SU-DHL-6 (cell line): ENCODE measurements around the gene TEX13C.

Experiments
- H2AFZ ChIP-seq: fragments of 200-600 bp; sonication (generic); 2 replicates; pipeline ENCODE4 v1.6.1; 2014; ENCODE audit warnings: low read depth, mild to moderate bottlenecking, moderate library complexity, mixed read lengths, antibody characterized with exemption, low read length; ENCODE audit not compliant: severe bottlenecking
- H3F3A ChIP-seq: fragments of 200-600 bp; shearing (Covaris generic); 2 replicates; pipeline ENCODE4 v1.6.0; 2016; ENCODE audit warnings: antibody characterized with exemption, mild to moderate bottlenecking; ENCODE audit not compliant: insufficient read depth
- H3K27ac ChIP-seq: fragments of 200-600 bp; sonication (generic); 2 replicates; pipeline ENCODE4 v1.5.1; 2016; ENCODE audit warnings: low read depth, mild to moderate bottlenecking, low read length, moderate library complexity, mixed read lengths
- H3K27me3 ChIP-seq: fragments of 200-600 bp; sonication (generic), shearing (Covaris generic); 2 replicates; pipeline ENCODE4 v1.6.0; 2014; ENCODE audit warnings: mild to moderate bottlenecking, low read length
- H3K36me3 ChIP-seq: fragments of 200-600 bp; sonication (generic); 2 replicates; pipeline ENCODE4 v1.6.1; 2014; ENCODE audit warnings: mild to moderate bottlenecking, low read length, mixed read lengths
- H3K4me2 ChIP-seq: fragments of 300-600, 200-600 bp; shearing (Covaris generic), sonication (generic); 2 replicates; pipeline ENCODE4 v1.6.0; 2014; ENCODE audit warnings: low read length, low read depth, mild to moderate bottlenecking; ENCODE audit not compliant: poor library complexity, severe bottlenecking
- H3K4me3 ChIP-seq: fragments of 200-600 bp; sonication (generic); 2 replicates; pipeline ENCODE4 v1.5.1; 2014; ENCODE audit warnings: antibody characterized with exemption, low read length, mild to moderate bottlenecking, mixed read lengths; ENCODE audit not compliant: insufficient read depth, poor library complexity, severe bottlenecking
- H3K79me2 ChIP-seq: fragments of 200-600 bp; sonication (generic); 2 replicates; pipeline ENCODE4 v1.6.1; 2014; ENCODE audit warnings: mild to moderate bottlenecking, low read length, moderate library complexity; ENCODE audit not compliant: insufficient read depth
- H3K9ac ChIP-seq: fragments of 200-600 bp; sonication (generic); 2 replicates; pipeline ENCODE4 v1.7.0; 2014; ENCODE audit warnings: mild to moderate bottlenecking, low read length
- H3K9me2 ChIP-seq: fragments of 200-600 bp; sonication (generic); replicated peaks from 2 replicates; pipeline ENCODE4 v1.6.1; 2014; ENCODE audit warnings: low read length; ENCODE audit not compliant: insufficient read depth
- H3K9me3 ChIP-seq: fragments of 200-600 bp; sonication (generic); 2 replicates; pipeline ENCODE4 v1.6.1; 2014; ENCODE audit warnings: low read length, mixed read lengths; ENCODE audit not compliant: insufficient read depth
- H4K20me1 ChIP-seq: fragments of 200-600 bp; sonication (generic); 2 replicates; pipeline ENCODE4 v1.6.1; 2014; ENCODE audit warnings: low read depth, mild to moderate bottlenecking, antibody characterized with exemption, low read length, moderate library complexity, mixed read lengths
- CTCF ChIP-seq: fragments of 200-600 bp; sonication (generic); IDR thresholded peaks from one replicate; pipeline ENCODE4 v1.5.1; 2017; ENCODE audit warnings: antibody characterized with exemption, mild to moderate bottlenecking, low read length, moderate library complexity; ENCODE audit not compliant: insufficient read depth, poor library complexity, severe bottlenecking
- EZH2phosphoT487 ChIP-seq: fragments of 200-600 bp; sonication (generic), shearing (Covaris generic); conservative IDR thresholded peaks from 2 replicates; pipeline ENCODE4 v1.6.1; 2018; ENCODE audit warnings: mild to moderate bottlenecking, antibody characterized with exemption, low read length, moderate library complexity, mixed read lengths

The TEX13C gene

GRCh38 chrX:125319646-125320521 is at the start of gene TEX13C:
TEX13C (plus strand) TSS chrX:125319871; CDS start chrX:125320120, 249 bp downstream.
- H3K4me2 ChIP-seq: no peak within 1 kb of the TSS
- H3K9ac ChIP-seq: no peak within 1 kb of the TSS
- no peaks in the 10 kb centered on the region for H3K27me3 ChIP-seq
- H3K4me3 ChIP-seq: no peak within 1 kb of the TSS
- H2AFZ ChIP-seq: no peak within 1 kb of the TSS
- no peaks in the 10 kb centered on the region for H3K36me3 ChIP-seq
- H4K20me1 ChIP-seq: no peaks in the 10 kb centered on the region
- H3K9me3 ChIP-seq: no peaks in the 10 kb centered on the region
- H3K9me2 ChIP-seq: no peaks in the 10 kb centered on the region
- H3K27ac ChIP-seq: no peak within 1 kb of the TSS
- H3F3A ChIP-seq: no peaks in the 10 kb centered on the region
- no peaks in the 10 kb centered on the region for H3K79me2 ChIP-seq
- no peak for TF ChIP-seq CTCF
- no peak for TF ChIP-seq EZH2phosphoT487

GRCh38 chrX:125287282-125287681 is 32.4 kb upstream of the TEX13C start:
- H3K4me3 ChIP-seq: no peak overlapping the region
- H3K9me2 ChIP-seq: no peaks in the 10 kb centered on the region
- H3K36me3 ChIP-seq: no peaks in the 10 kb centered on the region
- no peaks in the 10 kb centered on the region for H3K27me3 ChIP-seq
- H2AFZ ChIP-seq: no peak overlapping the region
- H3K79me2 ChIP-seq: no peaks in the 10 kb centered on the region
- TF ChIP-seq CTCF: no peak
- H3K4me2 ChIP-seq: no peak overlapping the region
- H4K20me1 ChIP-seq: no peaks in the 10 kb centered on the region
- no peak overlapping the region for H3K27ac ChIP-seq
- no peak overlapping the region for H3K9ac ChIP-seq
- no peaks in the 10 kb centered on the region for H3K9me3 ChIP-seq
- no peaks in the 10 kb centered on the region for H3F3A ChIP-seq

DNA sequence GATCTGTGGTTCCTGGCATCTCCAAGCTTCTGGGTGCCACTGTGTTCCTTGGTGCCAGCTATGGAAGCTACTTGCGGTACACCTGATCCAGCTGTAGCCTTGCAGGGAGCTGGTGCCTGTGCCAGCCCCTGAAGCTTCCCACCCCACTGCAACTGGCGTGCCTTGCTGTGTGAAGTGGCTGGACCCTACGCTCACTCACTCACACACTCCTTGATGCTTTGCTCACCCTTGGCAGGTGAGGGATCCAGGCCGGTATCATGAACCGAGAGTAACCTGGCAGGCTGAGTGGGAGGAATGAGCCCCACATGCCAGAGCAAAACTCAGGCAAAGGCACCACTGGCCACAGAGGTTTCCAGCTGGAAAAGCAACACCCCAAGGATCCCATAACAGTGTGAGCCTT is 31.3 kb upstream of the TEX13C start:
- Histone ChIP-seq H3K36me3 (no peaks in the 10 kb centered on the region), H3F3A (no peaks in the 10 kb centered on the region), H4K20me1 (no peaks in the 10 kb centered on the region), H3K27me3 (no peaks in the 10 kb centered on the region), H3K4me3 (no peak overlapping the region), H3K27ac (no peak overlapping the region), H3K4me2 (no peak overlapping the region), H3K9me2 (no peaks in the 10 kb centered on the region), H3K9me3 (no peaks in the 10 kb centered on the region), H3K9ac (no peak overlapping the region), H3K79me2 (no peaks in the 10 kb centered on the region), H2AFZ (no peak overlapping the region)
- no peak for TF ChIP-seq CTCF
- TF ChIP-seq EZH2phosphoT487: no peak
